ENCODE measurements around the gene PRICKLE2.

DNA sequence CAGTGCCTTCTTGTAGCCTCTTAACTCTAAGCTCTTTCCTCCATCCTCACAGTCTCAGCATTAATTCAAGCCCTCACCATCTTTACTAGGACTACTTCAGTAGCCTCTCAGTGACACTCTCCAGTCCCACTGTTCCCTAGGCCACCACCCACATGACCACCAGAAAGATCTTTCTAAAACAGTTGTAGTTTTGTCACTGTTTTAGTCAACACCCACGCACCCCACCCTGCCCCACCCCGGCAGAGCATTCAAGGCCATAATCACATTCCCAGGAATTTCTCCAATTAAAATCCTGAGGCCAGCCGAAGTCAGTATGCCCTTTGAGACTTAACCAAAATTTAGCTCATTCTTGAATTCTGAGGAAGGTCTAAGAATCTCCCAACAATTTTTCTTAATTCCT lies 170.8 kb downstream of the PRICKLE2 start:
- TF ChIP-seq EZH2 (IDR thresholded peaks at IDR 0.05; ENCODE audit: borderline replicate concordance) (no peak), EZH2phosphoT487 (IDR thresholded peaks at IDR 0.05; ENCODE audit: low read depth, severe bottlenecking, unreplicated experiment) (no peak)
- TF ChIP-seq, protein P1, sequence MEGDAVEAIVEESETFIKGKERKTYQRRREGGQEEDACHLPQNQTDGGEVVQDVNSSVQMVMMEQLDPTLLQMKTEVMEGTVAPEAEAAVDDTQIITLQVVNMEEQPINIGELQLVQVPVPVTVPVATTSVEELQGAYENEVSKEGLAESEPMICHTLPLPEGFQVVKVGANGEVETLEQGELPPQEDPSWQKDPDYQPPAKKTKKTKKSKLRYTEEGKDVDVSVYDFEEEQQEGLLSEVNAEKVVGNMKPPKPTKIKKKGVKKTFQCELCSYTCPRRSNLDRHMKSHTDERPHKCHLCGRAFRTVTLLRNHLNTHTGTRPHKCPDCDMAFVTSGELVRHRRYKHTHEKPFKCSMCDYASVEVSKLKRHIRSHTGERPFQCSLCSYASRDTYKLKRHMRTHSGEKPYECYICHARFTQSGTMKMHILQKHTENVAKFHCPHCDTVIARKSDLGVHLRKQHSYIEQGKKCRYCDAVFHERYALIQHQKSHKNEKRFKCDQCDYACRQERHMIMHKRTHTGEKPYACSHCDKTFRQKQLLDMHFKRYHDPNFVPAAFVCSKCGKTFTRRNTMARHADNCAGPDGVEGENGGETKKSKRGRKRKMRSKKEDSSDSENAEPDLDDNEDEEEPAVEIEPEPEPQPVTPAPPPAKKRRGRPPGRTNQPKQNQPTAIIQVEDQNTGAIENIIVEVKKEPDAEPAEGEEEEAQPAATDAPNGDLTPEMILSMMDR (IDR thresholded peaks at IDR 0.05; ENCODE audit: poor library complexity): no peak

Data from hepatocyte (in vitro differentiated cells).